GM12878 (cell line): ENCODE data around the gene LRRC47. TPM values are rescaled to one million over a fixed set of nuclear protein-coding genes. Genes with fewer than 3 reads are reported as not detected.

Source experiments
- ATAC-seq: fragments of 200-7000 bp; cut with Tn5 transposase; 3 replicates; pipeline ENCODE4 v1.9.1; 2020; ENCODE audit warnings: mild to moderate bottlenecking, moderate library complexity
- BruUV-seq: library from RNA; stranded (reverse); fragments of 400-500 nt; replicated peaks from 2 replicates; lab custom pipeline; 2021; lab: Mats Ljungman, UMichigan
- CTCF ChIA-PET: fragments of 300-600 bp; sonication (Branson Sonifier 250); formaldehyde crosslinking; extraction: SDS; loops from one replicate; lab custom pipeline; 2021; ENCODE audit warnings: inconsistent platforms; lab: Yijun Ruan, JAX
- POLR2A ChIA-PET: fragments of 350-600 bp; formaldehyde crosslinking; extraction: SDS; loops from one replicate; lab custom pipeline; 2021; ENCODE audit warnings: inconsistent platforms; lab: Charles Lee
- RAD21 ChIA-PET: fragments of 300-600 bp; sonication (Branson Sonifier 250); formaldehyde crosslinking; loops from one replicate; lab custom pipeline; 2023; ENCODE audit warnings: antibody characterized with exemption; ENCODE audit not compliant: unreplicated experiment; lab: Charles Lee
- SMC1A ChIA-PET: fragments of 300-600 bp; sonication (Branson Sonifier 250); formaldehyde crosslinking; loops from one replicate; lab custom pipeline; 2023; ENCODE audit not compliant: unreplicated experiment, uncharacterized antibody; lab: Charles Lee
- DNase-seq: peaks from one replicate; pipeline ENCODE4 v3.0.0-alpha.2; 2011; ENCODE audit warnings: low read depth, low spot score
- FAIRE-seq: peaks from 3 replicates; lab custom pipeline; 2011; peaks lifted over from hg19 to GRCh38; lab: Jason Lieb, UNC
- H2AFZ ChIP-seq: 2 replicates; pipeline ENCODE4 v1.6.0; 2011; ENCODE audit warnings: low read depth, low read length, control low read depth; ENCODE audit not compliant: control insufficient read depth
- H3K27ac ChIP-seq: 2 replicates; pipeline ENCODE4 v1.5.1; 2011; ENCODE audit warnings: control low read depth; ENCODE audit not compliant: control insufficient read depth, insufficient read depth
- H3K27me3 ChIP-seq, 2 experiments: replicated peaks in 1 of 2; 2 replicates each; pipeline versions ENCODE4 v1.6.0 to v1.6.1; 2011; ENCODE audit warnings: low read length in 1 of 2; ENCODE audit not compliant: control insufficient read depth in 2 of 2, insufficient read depth in 2 of 2
- H3K36me3 ChIP-seq, 2 experiments: 2 replicates each; pipeline ENCODE4 v1.5.1; 2011; ENCODE audit warnings: low read length in 1 of 2; ENCODE audit not compliant: control insufficient read depth in 2 of 2, insufficient read depth in 2 of 2
- H3K4me1 ChIP-seq: 2 replicates; pipeline ENCODE4 v1.6.1; 2011; ENCODE audit warnings: mild to moderate bottlenecking, low read length, moderate library complexity, mixed read lengths; ENCODE audit not compliant: control insufficient read depth, insufficient read depth
- H3K4me2 ChIP-seq: 2 replicates; pipeline ENCODE4 v1.6.0; 2011; ENCODE audit warnings: control low read depth; ENCODE audit not compliant: control insufficient read depth, insufficient read depth
- H3K4me3 ChIP-seq: fragments of 200-600 bp; sonication (generic); 2 replicates; pipeline ENCODE4 v1.5.1; 2016
- H3K79me2 ChIP-seq: 2 replicates; pipeline ENCODE4 v1.6.0; 2011; ENCODE audit warnings: low read length; ENCODE audit not compliant: control insufficient read depth, insufficient read depth
- H3K9ac ChIP-seq: 2 replicates; pipeline ENCODE4 v1.8.0; 2011; ENCODE audit warnings: low read length, control low read depth, mixed read lengths; ENCODE audit not compliant: control insufficient read depth, insufficient read depth
- H3K9me3 ChIP-seq: replicated peaks from 3 replicates; pipeline ENCODE4 v1.5.1; 2011; ENCODE audit warnings: mild to moderate bottlenecking, low read length; ENCODE audit not compliant: control insufficient read depth, insufficient read depth
- H4K20me1 ChIP-seq: 2 replicates; pipeline ENCODE4 v1.6.0; 2011; ENCODE audit not compliant: control insufficient read depth, insufficient read depth
- CEBPB ChIP-seq, 2 experiments: fragments of 150-350 bp in 1 of 2; IDR thresholded peaks; 2 replicates each; pipeline ENCODE4 v1.6.1; 2012 to 2014; ENCODE audit warnings: low read depth in 2 of 2, low read length in 2 of 2, borderline replicate concordance in 1 of 2, inconsistent platforms in 1 of 2
- EP300 ChIP-seq, 2 experiments: fragments of 150-350 bp in 1 of 2; IDR thresholded peaks; 2 replicates each; pipeline ENCODE4 v1.6.1; 2011 to 2012; ENCODE audit warnings: low read depth in 2 of 2, low read length in 2 of 2, borderline replicate concordance in 1 of 2, improper control_type of control experiment in 1 of 2, inconsistent platforms in 1 of 2; ENCODE audit not compliant: control insufficient read depth in 1 of 2
- KAT2A ChIP-seq: conservative IDR thresholded peaks from 2 replicates; pipeline ENCODE4 v1.6.1; 2011; ENCODE audit warnings: low read depth, low read length; ENCODE audit not compliant: control insufficient read depth
- MXI1 ChIP-seq: fragments of 150-350 bp; IDR thresholded peaks from 2 replicates; pipeline ENCODE4 v1.6.1; 2011; ENCODE audit warnings: low read depth, mild to moderate bottlenecking, inconsistent platforms, low read length, improper control_type of control experiment
- PML ChIP-seq: IDR thresholded peaks from 2 replicates; pipeline ENCODE4 v1.6.1; 2012; ENCODE audit warnings: low read length, inconsistent platforms
- RCOR1 ChIP-seq: conservative IDR thresholded peaks from 2 replicates; pipeline ENCODE4 v1.6.1; 2012; ENCODE audit warnings: low read depth, low read length, improper control_type of control experiment
- SMAD5 ChIP-seq: IDR thresholded peaks from 2 replicates; pipeline ENCODE4 v1.6.1; 2016; ENCODE audit warnings: antibody characterized with exemption, low read depth
- STAT3 ChIP-seq: IDR thresholded peaks from 2 replicates; pipeline ENCODE4 v1.6.1; 2011; ENCODE audit warnings: low read depth, low read length, improper control_type of control experiment
- TARDBP ChIP-seq: IDR thresholded peaks from 2 replicates; pipeline ENCODE4 v1.6.1; 2016; ENCODE audit warnings: borderline replicate concordance
- TCF12 ChIP-seq: IDR thresholded peaks from 2 replicates; pipeline ENCODE4 v1.6.1; 2011; ENCODE audit warnings: low read depth, mild to moderate bottlenecking, low read length
- TCF3 ChIP-seq: IDR thresholded peaks from 2 replicates; pipeline ENCODE4 v1.6.1; 2012; ENCODE audit warnings: low read depth, mild to moderate bottlenecking, low read length, borderline replicate concordance; ENCODE audit not compliant: insufficient read depth
- ZZZ3 ChIP-seq: IDR thresholded peaks from 2 replicates; pipeline ENCODE4 v1.6.1; 2011; ENCODE audit warnings: low read depth; ENCODE audit not compliant: control insufficient read depth, insufficient read length
- WGBS: methylation state at CpG from one replicate; pipeline ENCODE4 v1.1.6; 2016; ENCODE audit warnings: low lambda C conversion rate; ENCODE audit not compliant: insufficient replicate concordance, insufficient coverage; ENCODE audit errors: missing lambda C conversion rate; 5-methylcytosine and 5-hydroxymethylcytosine counted together
- in situ Hi-C: fragments of 300-500 bp; cut with MboI; formaldehyde crosslinking; loops from 9 replicates; pipeline ENCODE4 v1.14.3; 2018; ENCODE audit warnings: mixed read lengths
- intact Hi-C: fragments of 100-400 bp; cut with micrococcal nuclease; formaldehyde crosslinking; loops from one replicate; pipeline ENCODE4 v1.14.2; 2022; ENCODE audit not compliant: unreplicated experiment
- polyA plus RNA-seq, 11 experiments: library from polyadenylated mRNA; depleted of rRNA in 4 of 11; unstranded in 6 of 11; stranded (reverse) in 5 of 11; fragments of >200 nt; fragmentation: Nextera tagmentation in 4 of 11; fragmentation: Illumina TruSeq in 1 of 11; extraction: Ambion mirVana in 4 of 11; extraction: Trizol in 1 of 11; gene quantifications; 1 replicate in 1 of 11; 2 replicates in 10 of 11; pipeline versions ENCODE4 v1.2.1 to v1.2.3, GENCODE V29; 2011 to 2016; ENCODE audit warnings: inconsistent platforms in 2 of 11, missing spikeins in 2 of 11, low read depth in 1 of 11
- total RNA-seq, 4 experiments: library from RNA; depleted of rRNA in 3 of 4; stranded (reverse); fragments of >200 nt in 3 of 4; fragmentation: Illumina TruSeq in 1 of 4; extraction: Trizol in 1 of 4; gene quantifications; 2 replicates each; pipeline versions ENCODE4 v1.2.1 to v1.2.3, GENCODE V29; 2013 to 2021
- TF ChIP-seq, protein P1 (sequence below): fragments of 450-650 bp; formaldehyde crosslinking; IDR thresholded peaks from 2 replicates; pipeline ENCODE4 v1.4.0; 2020; ENCODE audit warnings: mild to moderate bottlenecking, moderate library complexity
- TF ChIP-seq, protein P2 (sequence below): IDR thresholded peaks from 2 replicates; pipeline ENCODE4 v1.6.1; 2012; ENCODE audit warnings: low read depth, low read length, improper control_type of control experiment
- TF ChIP-seq, protein P3 (sequence below): fragments of 450-650 bp; conservative IDR thresholded peaks from 2 replicates; pipeline ENCODE4 v1.6.1; 2017; ENCODE audit warnings: mild to moderate bottlenecking, moderate library complexity

Gene LRRC47
- total and polyA plus RNA-seq, 10 of the 15 experiments (the other 5 are each of a cell fraction or from before 2014, with no cell fraction given), result 2.5 to 34.6 (median 18.2) TPM

DNA sequence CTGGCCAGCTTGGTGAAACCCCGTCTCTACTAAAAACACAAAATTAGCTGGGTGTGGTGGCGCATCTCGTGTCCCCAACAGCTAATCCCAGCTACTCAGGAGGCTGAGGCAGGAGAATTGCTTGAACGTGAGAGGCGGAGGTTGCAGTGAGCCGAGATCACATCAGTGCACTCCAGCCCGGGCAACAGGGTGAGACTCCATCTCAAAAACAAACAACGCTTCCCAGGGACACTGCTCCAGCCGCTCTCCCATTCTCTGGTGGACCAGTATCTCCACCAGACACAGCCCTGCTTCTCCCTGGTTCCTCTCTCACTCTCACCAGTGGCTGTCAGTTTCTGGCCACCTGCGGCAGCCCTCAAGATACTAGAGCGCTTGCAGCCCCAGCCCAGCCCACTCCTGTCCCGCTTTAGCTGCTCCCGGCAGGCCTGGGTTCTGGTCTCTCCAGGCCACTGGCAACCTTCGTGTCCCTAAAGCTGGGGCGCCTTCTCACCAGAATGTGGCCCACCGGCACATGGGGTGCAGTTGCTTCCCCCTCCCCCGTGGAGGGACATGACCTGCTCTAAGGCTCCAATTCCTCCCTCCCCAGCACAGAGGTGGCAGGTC is 20.9 kb upstream of the LRRC47 start (continued):
- TF ChIP-seq, protein P1, sequence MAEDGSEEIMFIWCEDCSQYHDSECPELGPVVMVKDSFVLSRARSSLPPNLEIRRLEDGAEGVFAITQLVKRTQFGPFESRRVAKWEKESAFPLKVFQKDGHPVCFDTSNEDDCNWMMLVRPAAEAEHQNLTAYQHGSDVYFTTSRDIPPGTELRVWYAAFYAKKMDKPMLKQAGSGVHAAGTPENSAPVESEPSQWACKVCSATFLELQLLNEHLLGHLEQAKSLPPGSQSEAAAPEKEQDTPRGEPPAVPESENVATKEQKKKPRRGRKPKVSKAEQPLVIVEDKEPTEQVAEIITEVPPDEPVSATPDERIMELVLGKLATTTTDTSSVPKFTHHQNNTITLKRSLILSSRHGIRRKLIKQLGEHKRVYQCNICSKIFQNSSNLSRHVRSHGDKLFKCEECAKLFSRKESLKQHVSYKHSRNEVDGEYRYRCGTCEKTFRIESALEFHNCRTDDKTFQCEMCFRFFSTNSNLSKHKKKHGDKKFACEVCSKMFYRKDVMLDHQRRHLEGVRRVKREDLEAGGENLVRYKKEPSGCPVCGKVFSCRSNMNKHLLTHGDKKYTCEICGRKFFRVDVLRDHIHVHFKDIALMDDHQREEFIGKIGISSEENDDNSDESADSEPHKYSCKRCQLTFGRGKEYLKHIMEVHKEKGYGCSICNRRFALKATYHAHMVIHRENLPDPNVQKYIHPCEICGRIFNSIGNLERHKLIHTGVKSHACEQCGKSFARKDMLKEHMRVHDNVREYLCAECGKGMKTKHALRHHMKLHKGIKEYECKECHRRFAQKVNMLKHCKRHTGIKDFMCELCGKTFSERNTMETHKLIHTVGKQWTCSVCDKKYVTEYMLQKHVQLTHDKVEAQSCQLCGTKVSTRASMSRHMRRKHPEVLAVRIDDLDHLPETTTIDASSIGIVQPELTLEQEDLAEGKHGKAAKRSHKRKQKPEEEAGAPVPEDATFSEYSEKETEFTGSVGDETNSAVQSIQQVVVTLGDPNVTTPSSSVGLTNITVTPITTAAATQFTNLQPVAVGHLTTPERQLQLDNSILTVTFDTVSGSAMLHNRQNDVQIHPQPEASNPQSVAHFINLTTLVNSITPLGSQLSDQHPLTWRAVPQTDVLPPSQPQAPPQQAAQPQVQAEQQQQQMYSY (CRISPR knock-in tag), result no peak
- TF ChIP-seq TARDBP, result no peak
- TF ChIP-seq MXI1, result no peak
- no peak for TF ChIP-seq ZZZ3

DNA sequence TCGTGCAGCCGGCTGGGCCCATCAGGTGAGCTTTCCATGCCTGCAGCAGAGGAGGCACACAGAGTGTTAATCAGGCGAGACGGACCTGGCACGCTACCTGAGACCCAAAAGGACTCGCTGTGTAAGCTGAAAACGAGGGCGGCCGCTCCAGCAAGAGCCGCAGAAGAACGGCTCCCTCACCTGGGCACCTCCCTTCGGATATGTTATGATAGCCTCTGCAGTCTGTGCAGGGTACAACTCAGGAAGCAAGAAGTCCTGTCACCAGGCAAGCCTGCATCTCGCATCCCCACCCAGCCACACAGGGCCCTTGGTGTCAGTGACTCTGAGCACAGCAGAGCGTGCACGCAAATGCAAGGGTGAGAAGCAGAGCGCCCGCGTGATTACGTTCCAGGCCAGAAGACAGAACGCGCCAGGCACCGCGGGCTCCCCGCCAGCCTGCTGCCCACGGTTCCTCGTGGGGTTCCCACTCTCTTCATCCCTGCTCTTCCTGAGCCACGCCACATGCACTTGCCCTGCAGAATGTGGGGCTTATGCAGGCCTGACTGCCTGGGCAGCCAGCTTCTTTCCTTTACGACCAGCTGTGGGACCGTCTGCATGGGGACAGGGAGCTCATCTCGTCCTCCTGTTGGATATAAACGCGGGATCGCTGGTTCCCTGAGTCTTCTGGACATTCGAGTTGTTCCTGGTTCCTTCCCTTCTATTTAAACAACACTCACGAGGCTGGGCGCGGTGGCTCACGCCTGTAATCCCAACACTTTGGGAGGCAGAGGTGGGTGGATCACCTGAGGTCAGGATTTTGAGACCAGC is 20.2 kb upstream of the LRRC47 start:
- ATAC-seq (no peak), FAIRE-seq (no peak), DNase-seq (no peak)
- Histone ChIP-seq H3K79me2 (no peaks in the 10 kb centered on the region), H3K27ac (no peak overlapping the region), H3K27me3 (no peaks in the 10 kb centered on the region), H3K36me3 (no peaks in the 10 kb centered on the region; a peak in 3 of 4 replicates), H3K9ac (no peak overlapping the region), H3K4me1 (no peaks in the 10 kb centered on the region), H2AFZ (no peak overlapping the region), H3K9me3 (no peaks in the 10 kb centered on the region), H4K20me1 (no peaks in the 10 kb centered on the region), H3K4me3 (no peak overlapping the region), H3K4me2 (no peak overlapping the region)
- SMC1A ChIA-PET, result no interaction called here
- no TSS peak for BruUV-seq
- in situ Hi-C loops (no loop called here), intact Hi-C loops (no loop called here)
- RAD21 ChIA-PET, result no interaction called here
- WGBS, result 94% methylated on average over 38 of the region's 38 CpGs
- POLR2A ChIA-PET, result no interaction called here
- CTCF ChIA-PET, result no interaction called here
- TF ChIP-seq TCF12 (no peak), PML (no peak), SMAD5 (no peak), EP300 (IDR thresholded peaks at IDR 0.05; ENCODE audit: borderline replicate concordance in 1 of 2, control insufficient read depth in 1 of 2, low read depth in 2 of 2, low read length in 2 of 2) (no peak), RCOR1 (no peak), CEBPB (IDR thresholded peaks at IDR 0.05; ENCODE audit: borderline replicate concordance in 1 of 2, low read depth in 2 of 2, low read length in 2 of 2) (no peak), TCF3 (no peak), STAT3 (no peak), KAT2A (no peak)
- TF ChIP-seq, protein P2, sequence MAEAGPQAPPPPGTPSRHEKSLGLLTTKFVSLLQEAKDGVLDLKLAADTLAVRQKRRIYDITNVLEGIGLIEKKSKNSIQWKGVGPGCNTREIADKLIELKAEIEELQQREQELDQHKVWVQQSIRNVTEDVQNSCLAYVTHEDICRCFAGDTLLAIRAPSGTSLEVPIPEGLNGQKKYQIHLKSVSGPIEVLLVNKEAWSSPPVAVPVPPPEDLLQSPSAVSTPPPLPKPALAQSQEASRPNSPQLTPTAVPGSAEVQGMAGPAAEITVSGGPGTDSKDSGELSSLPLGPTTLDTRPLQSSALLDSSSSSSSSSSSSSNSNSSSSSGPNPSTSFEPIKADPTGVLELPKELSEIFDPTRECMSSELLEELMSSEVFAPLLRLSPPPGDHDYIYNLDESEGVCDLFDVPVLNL, result no peak
- TF ChIP-seq, protein P3, sequence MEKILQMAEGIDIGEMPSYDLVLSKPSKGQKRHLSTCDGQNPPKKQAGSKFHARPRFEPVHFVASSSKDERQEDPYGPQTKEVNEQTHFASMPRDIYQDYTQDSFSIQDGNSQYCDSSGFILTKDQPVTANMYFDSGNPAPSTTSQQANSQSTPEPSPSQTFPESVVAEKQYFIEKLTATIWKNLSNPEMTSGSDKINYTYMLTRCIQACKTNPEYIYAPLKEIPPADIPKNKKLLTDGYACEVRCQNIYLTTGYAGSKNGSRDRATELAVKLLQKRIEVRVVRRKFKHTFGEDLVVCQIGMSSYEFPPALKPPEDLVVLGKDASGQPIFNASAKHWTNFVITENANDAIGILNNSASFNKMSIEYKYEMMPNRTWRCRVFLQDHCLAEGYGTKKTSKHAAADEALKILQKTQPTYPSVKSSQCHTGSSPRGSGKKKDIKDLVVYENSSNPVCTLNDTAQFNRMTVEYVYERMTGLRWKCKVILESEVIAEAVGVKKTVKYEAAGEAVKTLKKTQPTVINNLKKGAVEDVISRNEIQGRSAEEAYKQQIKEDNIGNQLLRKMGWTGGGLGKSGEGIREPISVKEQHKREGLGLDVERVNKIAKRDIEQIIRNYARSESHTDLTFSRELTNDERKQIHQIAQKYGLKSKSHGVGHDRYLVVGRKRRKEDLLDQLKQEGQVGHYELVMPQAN, result no peak
